Measurements from ENCODE around the gene COPS7A. TPM values are rescaled to one million over a fixed set of nuclear protein-coding genes. Genes with fewer than 3 reads are reported as not detected.
A peak's percentile ranks its signal among the peaks of the same experiment; 100 is the strongest.
"Not testable (repeated sequence)": the region's sequence is repeated elsewhere in the genome, so short reads cannot be mapped to it uniquely, and the experiment has no call there.

The COPS7A gene
- total RNA-seq, 1 donor from 2014 or later: 36.2 TPM

DNA sequence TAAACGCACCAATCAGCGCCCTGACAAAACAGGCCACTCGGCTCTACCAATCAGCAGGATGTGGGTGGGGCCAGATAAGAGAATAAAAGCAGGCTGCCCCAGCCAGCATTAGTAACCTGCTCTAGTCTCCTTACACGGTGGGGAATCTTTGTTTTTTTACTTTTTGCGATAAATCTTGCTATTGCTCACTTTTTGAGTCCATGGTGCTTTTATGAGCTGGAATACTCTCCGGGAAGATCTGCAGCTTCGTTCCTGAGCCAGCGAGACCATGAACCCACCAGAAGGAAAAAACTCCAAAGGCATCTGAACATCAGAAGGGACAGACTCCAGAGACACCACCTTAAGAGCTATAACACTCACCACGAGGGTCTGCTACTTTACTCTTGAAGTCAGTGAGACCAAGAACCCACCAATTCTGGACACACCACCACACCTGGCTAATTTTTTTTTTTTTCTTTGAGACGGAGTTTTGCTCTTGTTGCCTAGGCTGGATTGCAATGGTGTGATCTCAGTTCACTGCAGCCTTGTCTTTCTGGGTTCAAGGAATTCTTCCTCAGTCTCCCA lies 6.9 kb upstream of the COPS7A start:
- Mint-ChIP-seq H3K27ac (no peak overlapping the region), H3K4me1 (ENCODE audit: low read depth) (peaks cover 6% of the 10 kb centered on the region), H3K36me3 (ENCODE audit: low read depth) (no peaks in the 10 kb centered on the region), H3K27me3 (ENCODE audit: insufficient read depth) (peaks cover 3% of the 10 kb centered on the region), H3K9me3 (no peaks in the 10 kb centered on the region), H3K4me3 (no peak overlapping the region)
- intact Hi-C loops (cut with micrococcal nuclease): no loop called here
- no peak for DNase-seq (ENCODE audit: low spot score)

- Mint-ChIP-seq H3K9me3 (no peaks in the 10 kb centered on the region), H3K4me3 (no peak overlapping the region), H3K27me3 (ENCODE audit: insufficient read depth) (no peaks in the 10 kb centered on the region), H3K36me3 (ENCODE audit: low read depth) (peaks cover 4% of the 10 kb centered on the region), H3K27ac (no peak overlapping the region), H3K4me1 (ENCODE audit: low read depth) (peaks cover 33% of the 10 kb centered on the region)
- intact Hi-C loops (cut with micrococcal nuclease): no loop called here
- DNase-seq (ENCODE audit: low spot score): no peak
These were observed 983 bp upstream of the COPS7A start for GRCh38 chr12:6722863-6723262.

DNA sequence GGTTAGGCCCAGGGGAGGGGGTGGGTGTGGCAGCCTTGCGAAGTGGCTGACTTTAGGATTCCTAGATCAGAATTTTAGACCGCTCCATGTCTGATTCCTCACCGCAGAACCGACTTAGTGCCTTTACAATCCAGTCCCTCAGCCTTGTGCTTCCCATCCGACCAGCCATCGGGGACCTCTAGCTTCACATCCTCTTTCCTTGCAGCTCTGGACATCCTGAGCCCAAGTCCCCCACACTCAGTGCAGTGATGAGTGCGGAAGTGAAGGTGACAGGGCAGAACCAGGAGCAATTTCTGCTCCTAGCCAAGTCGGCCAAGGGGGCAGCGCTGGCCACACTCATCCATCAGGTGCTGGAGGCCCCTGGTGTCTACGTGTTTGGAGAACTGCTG lies 557 bp downstream of the COPS7A start:
- Mint-ChIP-seq H3K4me3 (peak overlapping the region; percentile 92), H3K27me3 (ENCODE audit: insufficient read depth) (no peaks in the 10 kb centered on the region), H3K27ac (peak overlapping the region; percentile 91), H3K36me3 (ENCODE audit: low read depth) (peaks cover 8% of the 10 kb centered on the region), H3K9me3 (no peaks in the 10 kb centered on the region), H3K4me1 (ENCODE audit: low read depth) (peaks cover 33% of the 10 kb centered on the region)
- peak; percentile 24 for DNase-seq (ENCODE audit: low spot score)
- intact Hi-C loops (cut with micrococcal nuclease): loop anchor here (1.0 to 2.0 kb wide), 15 partner anchors 19 to 294 kb away; partner anchors contain the start of genes EMG1, IFFO1, ING4 and LPCAT3

- H3K9me3 Mint-ChIP-seq: no peaks in the 10 kb centered on the region
- no peaks in the 10 kb centered on the region for H3K27me3 Mint-ChIP-seq (ENCODE audit: insufficient read depth)
- intact Hi-C loops (cut with micrococcal nuclease): loop anchor here (2.0 kb wide), 4 partner anchors 41 to 245 kb away; partner anchors contain the start of genes EMG1, MRPL51, PHB2 and PTMS
- peak overlapping the region; percentile 92 for H3K4me3 Mint-ChIP-seq
- no peak for DNase-seq (ENCODE audit: low spot score)
- H3K36me3 Mint-ChIP-seq (ENCODE audit: low read depth): peaks cover 15% of the 10 kb centered on the region
- peak overlapping the region; percentile 40 for H3K27ac Mint-ChIP-seq
- peaks cover 33% of the 10 kb centered on the region for H3K4me1 Mint-ChIP-seq (ENCODE audit: low read depth)
These were observed 1.5 kb downstream of the COPS7A start for GRCh38 chr12:6725350-6725749.

GRCh38 chr12:6729186-6729585 lies 5.3 kb downstream of the COPS7A start:
- Mint-ChIP-seq H3K4me1 (ENCODE audit: low read depth) (peaks cover 19% of the 10 kb centered on the region), H3K27me3 (ENCODE audit: insufficient read depth) (no peaks in the 10 kb centered on the region), H3K4me3 (no peak overlapping the region), H3K9me3 (no peaks in the 10 kb centered on the region), H3K27ac (no peak overlapping the region), H3K36me3 (ENCODE audit: low read depth) (peaks cover 22% of the 10 kb centered on the region)
- DNase-seq (ENCODE audit: low spot score): no peak
- intact Hi-C loops (cut with micrococcal nuclease): no loop called here

DNA sequence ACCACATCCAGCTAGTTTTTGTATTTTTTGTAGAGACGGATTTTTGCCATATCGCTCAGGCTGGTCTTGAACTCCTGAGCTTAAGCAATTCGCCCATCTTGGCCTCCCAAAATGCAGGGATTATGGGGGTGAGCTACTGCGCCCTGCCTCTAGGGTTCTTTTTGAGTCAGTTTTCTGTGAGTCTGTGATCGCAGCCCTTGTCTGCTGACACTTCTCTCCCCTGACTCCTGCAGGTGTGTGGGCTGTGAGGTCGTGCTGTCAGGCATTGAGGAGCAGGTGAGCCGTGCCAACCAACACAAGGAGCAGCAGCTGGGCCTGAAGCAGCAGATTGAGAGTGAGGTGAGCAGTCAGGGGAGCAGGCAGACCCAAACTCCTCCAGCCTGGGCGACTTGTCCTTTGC lies 6.3 kb downstream of the COPS7A start:
- no peak overlapping the region for H3K27ac Mint-ChIP-seq
- peaks cover 24% of the 10 kb centered on the region for H3K36me3 Mint-ChIP-seq (ENCODE audit: low read depth)
- DNase-seq (ENCODE audit: low spot score): no peak
- peaks cover 11% of the 10 kb centered on the region for H3K4me1 Mint-ChIP-seq (ENCODE audit: low read depth)
- H3K4me3 Mint-ChIP-seq: no peak overlapping the region
- intact Hi-C loops (cut with micrococcal nuclease): no loop called here
- H3K9me3 Mint-ChIP-seq: no peaks in the 10 kb centered on the region
- no peaks in the 10 kb centered on the region for H3K27me3 Mint-ChIP-seq (ENCODE audit: insufficient read depth)

DNA sequence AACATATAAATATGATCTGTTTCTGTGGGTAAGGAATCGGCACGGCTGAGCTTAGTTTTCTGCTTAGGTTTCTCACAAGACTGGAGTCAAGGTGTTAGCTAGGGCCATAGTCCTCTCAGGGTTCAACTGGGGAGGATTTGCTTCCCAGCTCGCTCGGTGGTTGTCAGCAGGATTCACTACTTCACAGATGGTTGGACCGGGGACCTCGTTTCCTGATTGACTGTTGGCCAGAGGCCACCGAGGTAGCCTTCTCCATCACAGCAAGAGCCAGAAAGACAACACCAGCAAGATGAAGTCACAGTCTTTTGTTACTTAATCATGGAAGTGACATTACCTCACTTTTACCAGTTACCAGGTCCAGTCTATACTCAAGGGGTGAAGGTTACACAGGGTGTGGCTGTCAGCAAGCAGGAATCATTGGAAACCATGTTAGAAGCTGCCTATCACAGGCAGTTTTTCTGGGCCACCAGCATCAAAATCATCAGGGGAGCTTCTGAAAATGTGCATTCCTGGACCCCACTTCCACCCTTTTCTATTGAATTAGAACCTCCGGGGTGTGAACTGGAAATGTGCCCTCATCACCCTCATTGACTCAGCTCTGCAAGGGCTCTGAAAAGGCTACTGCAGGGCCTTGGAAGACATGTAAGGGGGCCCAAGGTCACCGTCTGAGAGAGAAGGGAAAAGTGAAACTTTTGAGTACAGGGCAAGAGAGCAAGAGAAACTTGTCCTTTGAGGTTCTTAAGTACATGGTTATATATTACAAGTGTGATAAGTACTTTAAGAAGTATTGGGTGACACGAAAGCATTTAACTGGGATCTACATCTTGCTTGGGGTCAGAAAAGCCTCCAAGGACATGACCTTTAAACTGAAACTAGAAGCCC lies 10.9 kb downstream of the COPS7A start:
- no peaks in the 10 kb centered on the region for H3K9me3 Mint-ChIP-seq
- H3K27me3 Mint-ChIP-seq (ENCODE audit: insufficient read depth): no peaks in the 10 kb centered on the region
- H3K27ac Mint-ChIP-seq: no peak overlapping the region
- H3K36me3 Mint-ChIP-seq (ENCODE audit: low read depth): peaks cover 14% of the 10 kb centered on the region
- H3K4me3 Mint-ChIP-seq: no peak overlapping the region
- intact Hi-C loops (cut with micrococcal nuclease): loop anchor here (1.0 kb wide), 2 partner anchors 46 to 91 kb away; no protein-coding TSS in a partner anchor
- DNase-seq (ENCODE audit: low spot score): no peak
- peaks cover 5% of the 10 kb centered on the region for H3K4me1 Mint-ChIP-seq (ENCODE audit: low read depth)

DNA sequence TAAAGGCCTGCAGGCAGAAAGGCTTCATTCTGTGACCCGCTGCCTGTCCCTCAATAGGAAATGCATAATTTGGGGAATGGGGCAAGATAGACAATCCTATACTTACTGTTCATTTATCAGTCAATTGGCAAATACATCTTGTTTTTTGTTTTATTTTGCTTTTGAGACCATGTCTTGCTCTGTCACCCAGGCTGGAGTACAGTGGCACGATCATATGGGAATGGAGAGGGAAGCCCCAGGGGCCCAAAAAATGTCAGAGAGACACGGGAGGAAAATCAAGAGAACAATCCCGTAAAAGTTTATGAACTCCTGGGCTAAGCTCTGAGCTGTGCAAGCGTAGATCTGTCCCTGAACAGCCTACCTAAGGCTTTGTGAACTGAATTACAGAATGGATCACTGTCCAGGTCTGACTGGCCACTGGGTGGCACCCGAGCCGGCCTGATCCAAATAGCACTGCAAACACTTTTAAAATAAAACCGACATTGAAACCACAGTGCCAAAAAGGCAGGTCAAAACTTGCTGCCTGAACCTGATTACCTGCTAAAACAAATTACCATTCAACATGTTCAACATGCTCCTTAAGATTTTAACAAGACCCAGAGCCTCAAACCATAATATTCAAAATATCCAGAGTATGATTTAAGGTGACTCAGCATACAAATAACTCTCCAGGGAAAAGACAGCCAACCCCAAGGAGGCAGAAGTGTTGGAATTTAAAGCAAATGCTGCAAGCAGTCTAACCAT lies 11.8 kb downstream of the COPS7A start:
- Mint-ChIP-seq H3K27ac (no peak overlapping the region), H3K4me3 (no peak overlapping the region), H3K27me3 (ENCODE audit: insufficient read depth) (no peaks in the 10 kb centered on the region), H3K4me1 (ENCODE audit: low read depth) (peaks cover 5% of the 10 kb centered on the region), H3K36me3 (ENCODE audit: low read depth) (peaks cover 8% of the 10 kb centered on the region), H3K9me3 (no peaks in the 10 kb centered on the region)
- DNase-seq (ENCODE audit: low spot score): peak; percentile 20
- intact Hi-C loops (cut with micrococcal nuclease): loop anchor here (1.0 kb wide), 2 partner anchors 45 to 90 kb away; no protein-coding TSS in a partner anchor

DNA sequence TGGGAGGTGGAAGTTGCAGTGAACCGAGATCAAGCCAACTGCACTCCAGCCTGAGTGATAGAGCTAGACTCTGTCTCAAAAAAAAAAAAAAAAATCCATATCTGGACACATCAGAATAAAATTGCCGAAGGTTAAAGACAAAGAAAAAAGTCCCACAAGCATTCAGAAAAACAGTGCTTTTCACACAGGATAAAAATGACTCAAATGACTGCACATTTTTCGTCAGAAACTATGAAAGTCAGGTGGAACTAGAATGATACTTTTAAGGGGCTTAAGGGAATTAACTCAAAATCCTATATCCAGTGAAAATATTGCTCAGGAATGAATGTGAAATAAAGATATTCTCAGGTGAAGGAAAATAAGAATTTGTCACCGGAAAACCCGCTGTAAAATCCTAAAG lies 12.9 kb downstream of the COPS7A start:
- intact Hi-C loops (cut with micrococcal nuclease): no loop called here
- Mint-ChIP-seq H3K4me1 (ENCODE audit: low read depth) (peaks cover 5% of the 10 kb centered on the region), H3K36me3 (ENCODE audit: low read depth) (peaks cover 2% of the 10 kb centered on the region), H3K27me3 (ENCODE audit: insufficient read depth) (no peaks in the 10 kb centered on the region), H3K4me3 (no peak overlapping the region), H3K9me3 (no peaks in the 10 kb centered on the region), H3K27ac (no peak overlapping the region)
- no peak for DNase-seq (ENCODE audit: low spot score)

DNA sequence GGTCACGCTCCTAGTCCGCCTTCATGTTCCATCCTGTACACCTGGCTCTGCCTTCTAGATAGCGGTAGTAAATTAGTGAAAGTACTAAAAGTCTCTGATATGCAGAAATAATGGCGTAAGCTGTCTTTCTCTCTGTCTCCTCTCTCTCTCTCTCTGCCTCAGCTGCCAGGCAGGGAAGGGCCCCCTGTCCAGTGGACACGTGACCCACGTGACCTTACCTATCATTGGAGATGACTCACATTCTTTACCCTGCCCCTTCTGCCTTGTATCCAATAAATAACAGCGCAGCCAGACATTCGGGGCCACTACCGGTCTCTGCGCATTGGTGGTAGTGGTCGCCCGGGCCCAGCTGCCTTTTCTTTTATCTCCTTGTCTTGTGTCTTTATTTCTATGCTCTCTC lies 18.2 kb downstream of the COPS7A start:
- H3K27me3 Mint-ChIP-seq (ENCODE audit: insufficient read depth); H3K4me3 Mint-ChIP-seq; intact Hi-C loops (cut with micrococcal nuclease); DNase-seq (ENCODE audit: low spot score); H3K27ac Mint-ChIP-seq; H3K9me3 Mint-ChIP-seq; H3K36me3 Mint-ChIP-seq (ENCODE audit: low read depth): not testable (repeated sequence)
- peaks cover 27% of the 10 kb centered on the region for H3K4me1 Mint-ChIP-seq (ENCODE audit: low read depth)

- intact Hi-C loops (cut with micrococcal nuclease): loop anchor here (1.0 kb wide), 1 partner anchor 19 kb away; the partner anchor contains the start of gene COPS7A
- Mint-ChIP-seq H3K4me1 (ENCODE audit: low read depth) (peaks cover 27% of the 10 kb centered on the region), H3K27me3 (ENCODE audit: insufficient read depth) (no peaks in the 10 kb centered on the region), H3K27ac (peak overlapping the region; percentile 27), H3K36me3 (ENCODE audit: low read depth) (peaks cover 14% of the 10 kb centered on the region), H3K9me3 (peaks cover 6% of the 10 kb centered on the region), H3K4me3 (no peak overlapping the region)
- no peak for DNase-seq (ENCODE audit: low spot score)
These were observed 19.0 kb downstream of the COPS7A start for GRCh38 chr12:6742834-6743233.

DNA sequence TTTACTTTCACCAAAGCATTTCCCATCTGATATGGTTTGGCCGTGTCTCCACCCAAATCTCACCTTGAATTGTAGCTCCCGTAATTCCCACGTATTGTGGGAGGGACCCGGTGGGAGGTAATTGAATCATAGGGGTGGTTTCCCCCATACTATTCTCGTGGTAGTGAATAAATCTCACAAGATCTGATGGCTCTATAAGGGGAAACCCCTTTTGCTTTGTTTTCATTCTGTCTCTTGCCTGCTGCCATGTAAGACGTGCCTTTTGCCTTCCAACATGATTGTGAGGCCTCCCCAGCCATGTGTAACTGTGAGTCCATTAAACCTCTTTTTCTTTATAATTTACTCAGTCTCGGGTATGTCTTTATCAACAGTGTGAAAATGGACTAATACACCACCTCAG lies 19.5 kb downstream of the COPS7A start:
- DNase-seq (ENCODE audit: low spot score): not testable (repeated sequence)
- peak overlapping the region; percentile 27 for H3K27ac Mint-ChIP-seq
- intact Hi-C loops (cut with micrococcal nuclease): loop anchor here (1.0 kb wide), 1 partner anchor 19 kb away; the partner anchor contains the start of gene COPS7A

More for the DNA sequence above, 19.5 kb downstream of the COPS7A start:
- H3K9me3 Mint-ChIP-seq; H3K27me3 Mint-ChIP-seq (ENCODE audit: insufficient read depth); H3K4me3 Mint-ChIP-seq: not testable (repeated sequence)
- Mint-ChIP-seq H3K36me3 (ENCODE audit: low read depth) (peaks cover 19% of the 10 kb centered on the region), H3K4me1 (ENCODE audit: low read depth) (peaks cover 27% of the 10 kb centered on the region)
